Endometrium (tissue), 2 donors: ENCODE data around the gene PDE9A.

Experiments used
- FAIRE-seq: peaks from 2 replicates; lab custom pipeline; 2012; peaks lifted over from hg19 to GRCh38; lab: Jason Lieb, UNC
- donor health status: control.
- donor health status: control.

Gene PDE9A

DNA sequence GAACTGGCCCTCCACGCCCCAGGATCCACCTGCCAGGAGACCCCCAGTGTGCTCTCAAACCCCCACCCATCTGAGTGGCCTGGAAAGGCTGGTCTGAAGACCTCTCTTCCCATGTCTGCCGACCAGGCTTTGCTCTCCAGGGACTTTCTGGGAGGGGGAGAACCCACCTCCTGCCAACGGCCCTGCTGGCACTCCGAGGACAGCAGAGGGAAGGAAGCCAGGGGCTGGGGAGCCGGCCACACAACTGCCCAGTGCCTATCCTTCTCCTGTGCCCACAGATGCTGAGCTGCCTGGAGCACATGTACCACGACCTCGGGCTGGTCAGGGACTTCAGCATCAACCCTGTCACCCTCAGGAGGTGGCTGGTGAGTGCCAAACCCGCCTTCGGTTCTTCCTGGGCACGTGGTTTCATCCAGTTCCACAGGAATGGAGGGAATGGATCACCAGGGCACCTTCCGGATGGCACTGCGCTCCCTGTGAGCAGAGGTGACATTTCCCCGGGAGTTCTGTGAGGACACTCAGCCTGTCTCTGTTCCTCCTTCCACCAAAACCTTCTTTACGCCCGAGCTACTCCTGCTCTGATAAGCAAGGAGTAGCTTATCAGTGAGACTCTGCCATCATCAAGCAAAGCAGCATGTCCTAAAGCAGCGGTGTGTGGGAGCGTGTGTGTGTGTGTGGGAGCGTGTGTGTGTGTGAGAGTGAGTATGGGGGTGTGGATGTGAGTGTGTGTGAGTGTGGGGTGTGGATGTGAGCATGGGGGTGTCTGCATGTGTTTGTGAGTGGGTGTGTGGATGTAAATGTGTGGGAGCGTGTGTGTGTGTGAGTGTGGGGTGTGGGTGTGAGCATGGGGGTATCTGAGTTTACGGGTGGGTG, 105.5 kb downstream of the PDE9A start:
- no peak for FAIRE-seq

DNA sequence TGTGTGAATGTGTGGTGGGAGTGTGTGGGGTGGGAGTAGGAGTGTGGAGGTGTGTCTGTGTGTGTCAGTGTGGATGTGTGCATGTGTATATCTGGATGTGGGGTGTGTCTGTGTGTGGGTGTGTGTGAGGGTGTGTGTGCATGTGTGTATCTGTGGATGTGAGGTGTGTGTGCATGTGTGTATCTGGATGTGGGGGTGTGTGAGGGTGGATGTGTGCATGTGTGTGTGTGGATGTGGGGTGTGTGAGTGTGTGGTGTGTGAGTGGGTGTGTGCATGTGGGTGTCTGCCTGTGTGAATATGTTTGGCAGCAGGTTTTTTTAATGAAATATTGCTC, 106.1 kb downstream of the PDE9A start:
- no peak for FAIRE-seq

DNA sequence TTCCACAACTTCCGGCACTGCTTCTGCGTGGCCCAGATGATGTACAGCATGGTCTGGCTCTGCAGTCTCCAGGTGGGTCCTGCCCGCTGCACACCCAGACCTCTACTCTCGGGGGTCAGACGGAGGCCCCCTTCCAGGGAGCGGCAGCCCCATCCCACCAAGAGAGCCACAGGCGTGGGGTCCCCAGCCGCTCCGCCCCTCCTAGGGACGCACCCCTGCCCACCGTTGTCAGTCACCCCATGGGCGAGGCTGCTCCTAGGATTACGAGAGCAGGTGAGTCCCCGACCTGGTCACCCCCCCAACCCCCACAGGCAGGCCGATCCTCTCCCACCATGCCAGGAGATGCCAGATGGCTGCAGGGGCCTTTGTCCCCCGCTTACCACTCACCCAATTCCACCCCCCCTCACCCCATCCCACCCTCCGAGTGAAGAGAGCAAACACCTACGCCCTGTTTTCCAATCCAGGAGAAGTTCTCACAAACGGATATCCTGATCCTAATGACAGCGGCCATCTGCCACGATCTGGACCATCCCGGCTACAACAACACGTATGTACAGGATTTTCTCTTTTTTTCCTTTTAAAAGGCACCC, 107.0 kb downstream of the PDE9A start:
- no peak for FAIRE-seq

DNA sequence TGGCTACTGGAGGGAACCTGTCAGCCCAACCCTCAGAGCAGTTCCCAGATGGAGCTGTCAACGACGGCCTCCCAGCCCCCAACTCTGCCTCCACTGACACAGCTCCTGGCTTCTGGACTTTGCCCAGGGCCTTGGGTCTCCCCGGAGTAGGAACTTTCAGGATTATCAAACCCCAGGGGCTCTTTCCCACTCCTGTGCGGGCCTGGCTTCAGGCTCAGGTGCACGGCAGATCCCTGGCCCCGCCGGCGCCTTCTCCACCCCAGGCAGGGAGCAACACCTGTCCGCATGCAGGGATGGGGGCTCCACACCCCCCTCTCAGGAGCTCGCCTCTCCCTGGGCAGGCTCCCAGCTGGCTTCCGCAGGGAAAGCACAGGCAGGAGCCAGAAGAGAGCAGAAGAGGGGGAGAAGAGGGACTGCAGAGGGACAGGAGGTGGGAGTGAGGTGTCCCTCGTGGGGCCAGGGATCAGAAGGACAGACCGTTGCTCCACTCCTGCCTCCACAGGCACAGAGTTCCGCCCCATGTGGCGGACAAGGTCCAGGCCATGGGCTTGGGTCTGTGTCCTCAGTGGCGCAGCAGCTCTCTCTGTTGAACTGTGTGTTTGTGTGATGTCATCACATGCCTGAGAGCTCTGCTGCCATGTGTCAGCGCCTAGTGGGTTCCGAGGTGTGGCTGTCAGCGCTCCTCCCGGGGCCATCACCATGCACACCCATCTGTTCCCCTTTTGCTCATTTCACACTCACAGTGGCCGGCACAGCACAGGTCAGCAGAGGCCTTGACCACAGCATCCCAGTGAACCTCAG, 107.7 kb downstream of the PDE9A start:
- FAIRE-seq, result no peak

DNA sequence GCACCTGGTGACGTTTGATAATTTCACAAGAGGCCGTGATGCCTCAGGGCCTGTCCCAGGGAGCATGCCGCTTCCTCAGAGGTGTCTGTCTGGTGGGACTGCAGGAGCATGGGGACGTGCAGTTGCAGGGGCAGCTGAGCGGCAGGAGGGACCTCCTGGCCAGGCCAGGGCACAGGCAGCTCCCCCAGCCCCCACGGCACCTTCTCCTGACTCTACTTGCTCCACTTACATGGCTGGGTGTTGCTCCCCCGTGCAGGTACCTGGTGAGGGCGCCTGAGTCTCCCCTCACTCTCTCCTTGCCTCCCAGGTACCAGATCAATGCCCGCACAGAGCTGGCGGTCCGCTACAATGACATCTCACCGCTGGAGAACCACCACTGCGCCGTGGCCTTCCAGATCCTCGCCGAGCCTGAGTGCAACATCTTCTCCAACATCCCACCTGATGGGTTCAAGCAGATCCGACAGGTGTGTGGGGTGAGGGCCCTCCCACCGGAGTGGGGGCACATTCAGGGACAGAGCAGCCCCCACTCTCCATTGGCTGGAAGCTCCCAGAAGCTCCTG, 108.4 kb downstream of the PDE9A start:
- FAIRE-seq, result no peak

DNA sequence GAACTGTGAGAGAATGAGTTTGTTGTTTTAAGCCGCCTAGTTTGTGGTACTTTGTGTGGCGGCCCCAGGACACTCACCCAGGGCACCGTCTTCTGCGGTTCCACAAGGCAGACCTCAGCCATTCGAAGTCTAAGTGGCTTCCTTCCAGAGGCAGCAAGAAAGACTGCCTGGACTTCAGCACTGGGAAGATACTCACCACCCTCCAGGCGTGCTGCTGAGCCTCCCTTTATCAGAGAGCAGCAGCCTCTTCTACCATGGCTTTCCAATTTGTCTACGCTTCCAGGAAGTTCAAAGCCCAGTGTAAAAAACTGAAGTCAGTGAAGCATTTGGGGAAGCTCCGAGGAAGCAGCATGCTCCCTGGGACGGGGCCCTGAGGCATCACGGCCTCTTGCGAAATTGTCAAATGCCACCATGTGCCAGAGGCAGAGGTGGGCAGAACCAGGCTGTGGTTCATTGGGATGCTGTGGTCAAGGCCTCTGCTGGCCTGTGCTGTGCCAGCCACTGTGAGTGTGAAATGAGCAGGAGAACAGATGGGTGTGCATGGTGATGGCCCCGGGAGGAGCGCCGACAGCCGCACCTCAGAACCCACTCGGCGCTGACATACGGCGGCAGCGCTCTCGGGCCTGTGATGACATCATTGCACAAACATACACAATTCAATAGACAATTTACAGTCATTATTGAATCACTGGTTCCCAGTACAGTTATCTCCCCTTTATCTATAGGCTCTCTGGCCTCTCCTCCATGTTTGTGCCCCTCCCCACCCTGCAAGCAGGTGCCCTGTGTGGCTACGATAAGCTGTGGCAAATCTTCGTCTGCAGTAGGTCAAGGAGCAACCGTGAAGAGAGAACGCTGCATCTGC, 110.4 kb downstream of the PDE9A start:
- FAIRE-seq, result no peak

DNA sequence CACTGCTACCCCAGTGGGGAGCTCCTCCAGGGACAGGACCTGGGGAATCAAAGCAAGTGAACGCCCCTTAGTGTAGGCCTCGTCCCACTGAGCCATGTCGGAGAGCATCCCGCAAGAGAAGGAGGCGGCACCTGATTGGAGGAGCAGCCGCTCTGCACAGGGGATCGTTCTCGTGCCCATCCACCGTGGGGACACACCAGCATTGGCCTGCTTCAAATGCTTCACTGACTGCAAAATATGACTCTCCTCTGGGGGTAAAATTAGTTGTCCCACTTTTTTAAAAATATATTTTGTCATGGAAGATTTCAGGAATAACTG, 111.0 kb downstream of the PDE9A start:
- FAIRE-seq, result no peak

DNA sequence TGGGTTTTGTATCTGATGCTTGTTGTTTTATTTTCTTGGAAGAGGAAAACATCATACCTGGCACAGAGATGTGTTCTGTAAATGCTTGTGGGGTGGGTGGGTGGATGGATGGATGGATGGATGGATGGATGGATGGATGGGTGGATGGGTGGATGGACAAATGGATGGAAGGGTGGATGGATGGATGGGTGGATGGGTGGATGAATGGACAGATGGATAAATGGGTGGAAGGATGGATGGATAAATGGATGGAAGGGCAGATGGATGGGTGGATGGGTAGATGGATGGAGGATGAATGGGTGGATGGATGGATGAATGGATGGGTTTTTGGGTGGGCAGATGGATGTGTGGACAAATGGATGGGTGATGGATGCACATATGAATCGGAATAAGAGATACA, 111.5 kb downstream of the PDE9A start:
- no peak for FAIRE-seq

DNA sequence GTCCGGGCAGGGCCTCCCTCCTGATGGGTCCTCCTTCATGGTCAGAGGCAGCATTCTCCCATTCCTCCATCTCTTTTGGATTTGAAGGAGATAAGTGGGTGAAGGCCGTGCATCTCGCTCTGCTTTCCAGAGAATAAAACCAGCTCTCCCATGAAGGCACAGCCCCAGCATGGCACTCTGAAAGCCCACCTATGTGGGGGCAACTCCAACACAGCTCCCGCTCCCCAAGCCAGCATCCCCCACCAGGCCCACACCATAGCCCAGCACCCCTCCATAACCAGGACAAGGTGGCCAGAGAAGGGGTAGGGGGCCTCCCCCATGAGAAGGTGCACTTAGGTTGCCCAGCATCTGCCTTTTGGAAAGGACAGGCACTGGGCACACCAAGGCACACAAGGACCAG, 112.2 kb downstream of the PDE9A start:
- no peak for FAIRE-seq

DNA sequence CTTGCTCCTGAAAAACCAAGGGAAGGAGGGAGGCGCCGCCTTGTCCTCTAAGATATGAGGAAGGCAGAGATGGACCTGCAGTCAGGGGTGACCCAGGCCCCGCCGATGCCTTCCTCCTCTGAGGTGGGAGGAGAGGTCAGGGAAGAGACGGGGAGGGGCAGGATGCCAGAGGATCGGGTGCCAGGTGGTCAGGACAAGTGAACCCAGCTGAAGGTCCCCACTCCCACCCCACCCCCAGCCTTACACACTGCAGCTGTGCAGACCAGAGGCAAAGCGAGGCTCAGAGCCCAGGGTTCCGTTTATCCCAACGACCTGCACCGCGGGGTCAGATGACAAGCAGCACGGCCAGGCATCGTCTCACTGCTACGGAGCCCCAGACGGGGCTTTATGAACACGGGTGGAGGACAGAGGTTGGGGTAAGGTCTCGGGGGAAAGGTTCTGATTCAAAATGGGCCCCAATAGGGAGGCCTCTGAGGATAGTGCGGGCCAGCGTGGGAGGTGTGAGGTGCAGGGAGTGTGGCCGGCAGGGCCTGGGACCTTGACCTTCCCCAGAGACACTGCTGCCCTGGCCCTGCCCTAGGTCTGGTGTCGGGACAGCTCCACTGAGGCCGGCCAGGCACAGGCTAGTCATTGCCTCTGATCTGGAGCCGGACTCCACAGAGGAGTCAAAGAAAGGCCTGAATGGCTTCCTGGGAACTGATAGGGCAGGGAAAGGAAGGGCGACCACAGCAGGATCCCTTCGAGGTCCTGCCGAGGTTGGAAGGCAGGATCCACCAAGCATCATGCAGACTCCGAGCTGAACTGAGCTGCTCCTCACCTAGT, 113.5 kb downstream of the PDE9A start:
- FAIRE-seq, result no peak

DNA sequence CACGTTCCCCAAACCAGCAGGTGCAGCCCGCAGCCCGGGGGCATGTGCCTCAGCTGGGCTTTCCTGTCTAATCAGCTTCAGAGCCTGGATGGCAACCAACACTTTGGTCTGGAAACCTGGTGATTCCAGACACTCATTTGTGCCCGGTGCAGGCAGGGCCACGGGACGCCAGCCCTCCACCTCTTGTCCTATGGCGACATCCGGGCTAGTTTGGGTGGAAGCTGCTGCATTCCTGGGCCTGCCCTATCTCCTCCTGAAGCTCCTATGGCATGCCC, 114.1 kb downstream of the PDE9A start:
- FAIRE-seq, result no peak

DNA sequence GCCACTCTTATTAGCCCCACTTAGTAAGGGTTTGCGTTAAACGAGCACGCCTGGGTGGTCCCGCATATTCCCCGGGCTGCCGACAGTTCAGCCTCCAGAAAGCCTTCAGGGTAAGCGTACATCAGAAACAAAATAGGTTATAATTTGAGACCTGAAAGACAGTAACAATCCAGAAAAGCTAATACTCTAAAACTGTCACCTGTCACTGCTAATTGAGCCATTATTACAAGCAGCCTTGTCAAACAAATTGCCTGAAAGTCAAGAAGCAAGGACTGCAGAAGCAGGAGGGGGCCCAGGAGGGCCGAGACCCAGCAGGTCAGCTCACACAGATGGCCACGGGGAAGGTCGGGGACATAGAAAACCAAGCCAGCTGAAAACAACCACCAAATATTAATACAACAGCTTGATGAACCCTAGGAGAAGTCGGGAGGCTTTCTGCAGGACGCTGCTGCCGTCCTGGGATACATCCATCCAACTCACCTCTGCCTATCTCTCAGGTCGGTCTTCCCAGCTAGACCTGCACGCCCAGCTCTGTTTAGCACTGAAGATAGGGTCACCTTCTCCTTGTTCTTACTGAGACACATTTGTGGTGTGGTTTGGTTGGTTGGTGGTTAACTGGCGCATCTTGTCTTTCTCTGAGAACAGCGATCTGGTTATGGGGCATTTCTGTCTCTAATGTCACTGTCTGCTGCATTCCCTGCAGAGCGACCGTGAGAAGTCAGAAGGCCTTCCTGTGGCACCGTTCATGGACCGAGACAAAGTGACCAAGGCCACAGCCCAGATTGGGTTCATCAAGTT, 115.1 kb downstream of the PDE9A start:
- no peak for FAIRE-seq

DNA sequence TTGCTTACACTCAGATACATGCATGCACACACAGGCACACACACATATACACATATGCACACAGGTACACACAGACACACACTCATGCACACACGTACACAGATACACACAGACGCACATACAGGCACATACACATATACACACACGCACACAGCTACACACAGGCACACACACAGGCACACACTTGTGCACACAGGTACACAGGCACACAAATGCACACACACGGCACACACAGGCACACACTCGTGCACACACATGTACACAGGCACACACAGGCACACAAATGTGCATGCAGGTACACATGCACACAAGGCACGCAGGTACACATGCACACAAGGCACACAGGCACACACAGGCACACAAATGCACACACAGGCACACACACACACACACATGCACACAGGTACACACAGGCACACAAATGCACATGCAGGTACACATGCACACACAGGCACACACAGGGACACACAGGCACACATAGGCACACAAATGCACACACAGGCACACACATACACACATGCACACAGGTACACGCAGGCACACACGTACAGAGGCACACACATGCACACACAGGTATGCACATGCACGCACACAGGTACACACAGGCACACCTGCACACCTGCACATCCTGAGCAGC, 115.9 kb downstream of the PDE9A start:
- no peak for FAIRE-seq

DNA sequence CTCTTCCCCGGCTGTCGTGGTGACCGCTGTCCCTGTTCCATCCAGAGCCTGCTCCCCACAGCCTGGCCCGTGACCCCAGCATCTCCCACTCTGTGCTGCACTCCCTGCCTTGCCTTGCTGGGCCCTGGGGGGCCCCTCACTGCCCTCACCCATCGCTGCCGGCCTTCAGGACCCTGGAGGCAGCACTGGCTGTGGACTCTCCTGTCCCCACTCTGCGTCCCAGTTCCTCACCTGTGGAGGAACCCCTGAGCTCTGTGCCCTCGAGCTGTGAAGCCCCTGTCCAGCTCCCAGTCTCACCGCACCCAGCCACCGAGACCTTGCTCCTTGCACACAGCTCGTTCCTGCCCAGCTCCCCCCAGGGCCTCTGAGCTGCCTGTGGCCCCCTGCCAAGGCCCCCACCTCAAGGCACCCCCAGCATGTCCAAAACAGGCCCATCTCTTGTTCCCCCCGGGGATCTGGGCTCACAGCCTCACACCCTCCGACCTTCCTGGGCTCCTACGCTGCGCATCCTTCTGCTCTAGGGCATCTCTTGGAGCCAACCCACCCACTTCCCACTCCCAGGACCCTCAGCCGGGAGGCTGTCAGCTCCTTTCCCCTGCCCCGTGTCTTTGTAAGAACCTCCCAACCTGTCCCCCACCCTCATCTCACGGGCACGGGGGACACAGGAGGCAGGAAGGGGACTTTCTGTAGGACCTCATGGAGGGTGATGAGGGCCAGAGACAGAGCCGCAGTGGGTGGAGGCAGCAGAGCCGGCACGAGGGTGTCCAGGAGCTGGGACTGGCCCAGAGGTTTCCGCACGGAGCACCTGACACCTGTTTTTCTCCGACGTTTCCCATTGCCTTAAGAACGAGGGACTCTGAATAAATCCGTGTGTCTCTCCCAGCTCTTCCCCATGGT, 116.6 kb downstream of the PDE9A start:
- no peak for FAIRE-seq

DNA sequence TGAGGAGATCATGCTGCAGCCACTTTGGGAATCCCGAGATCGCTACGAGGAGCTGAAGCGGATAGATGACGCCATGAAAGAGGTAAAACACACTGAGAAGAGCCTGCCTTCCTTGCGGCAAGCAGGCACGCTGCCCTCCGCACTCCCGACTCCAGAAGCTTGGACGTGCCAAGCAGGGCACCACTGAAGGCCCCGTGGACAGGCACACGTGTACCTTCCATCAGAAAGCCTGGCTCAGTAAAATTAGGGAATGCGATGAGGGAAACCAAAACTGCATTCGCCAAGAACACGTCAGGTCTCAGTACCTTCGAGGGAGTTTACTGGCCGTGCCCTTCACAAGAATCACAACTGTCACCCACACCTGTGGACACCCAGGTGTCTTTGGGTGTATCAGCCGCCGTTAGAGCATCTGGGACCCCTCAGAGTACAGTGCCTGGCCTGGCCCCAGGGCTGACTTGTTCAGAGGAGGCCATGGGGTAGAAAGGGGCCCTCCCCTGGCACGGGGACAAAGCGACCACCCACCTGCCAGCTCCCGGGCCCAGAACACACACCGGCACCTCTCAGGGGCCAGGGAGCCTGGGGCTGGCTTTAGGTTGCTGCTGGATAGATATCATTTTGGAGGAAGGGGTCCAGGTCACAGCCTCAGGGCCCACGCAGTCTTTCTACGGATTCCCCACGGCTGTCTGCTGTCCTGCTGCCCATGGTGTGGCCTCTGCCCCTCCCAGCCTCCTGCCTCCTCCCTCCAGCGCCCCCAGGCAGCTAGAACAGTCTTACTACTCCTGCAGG, 117.5 kb downstream of the PDE9A start:
- no peak for FAIRE-seq

DNA sequence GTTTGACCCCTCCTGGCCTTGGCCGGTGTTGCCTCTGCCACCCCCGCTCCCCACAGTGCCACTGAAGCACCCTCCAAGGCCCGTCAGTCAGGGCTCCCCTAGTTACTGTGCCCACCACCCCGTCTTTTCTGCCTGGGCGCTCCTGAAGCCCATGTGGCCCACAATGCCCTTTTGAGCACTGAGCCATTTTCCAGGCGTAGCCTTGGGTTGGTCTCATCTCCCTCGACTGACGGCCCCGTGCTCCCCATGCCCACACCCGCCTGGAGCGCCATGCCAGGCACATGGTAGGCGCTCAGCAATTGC, 118.0 kb downstream of the PDE9A start:
- FAIRE-seq, result no peak

DNA sequence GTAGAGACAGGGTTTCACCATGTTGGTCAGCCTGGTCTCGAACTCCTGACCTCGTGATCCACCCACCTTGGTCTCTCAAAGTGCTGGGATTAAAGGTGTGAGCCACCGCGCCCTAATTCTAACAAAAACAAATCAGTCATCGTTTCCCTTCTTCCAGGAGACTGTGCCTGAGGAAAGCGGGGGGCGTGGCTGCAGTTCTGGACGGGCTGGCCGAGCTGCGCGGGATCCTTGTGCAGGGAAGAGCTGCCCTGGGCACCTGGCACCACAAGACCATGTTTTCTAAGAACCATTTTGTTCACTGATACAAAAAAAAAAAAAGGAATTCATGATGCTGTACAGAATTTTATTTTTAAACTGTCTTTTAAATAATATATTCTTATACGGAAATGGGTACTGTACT, 121.7 kb downstream of the PDE9A start:
- FAIRE-seq, result no peak

DNA sequence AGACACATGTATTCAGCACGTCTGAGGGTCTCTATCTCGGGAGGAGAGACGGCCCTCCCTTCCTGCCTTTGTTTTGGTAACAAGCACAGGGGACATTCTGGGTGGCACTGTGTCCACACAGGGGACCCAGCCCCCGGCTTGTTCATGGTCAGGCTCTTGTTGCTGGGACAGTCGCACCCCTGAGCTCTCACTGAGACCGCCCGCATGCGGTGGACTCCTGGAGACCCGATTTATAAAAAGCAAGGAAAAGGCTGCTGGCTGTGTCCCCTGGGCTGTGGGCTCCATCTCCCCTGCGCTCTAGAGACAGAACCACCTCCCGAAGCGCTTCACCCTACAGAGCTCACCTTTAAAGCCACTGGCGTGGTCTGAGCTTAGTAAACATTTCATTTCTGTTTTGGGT, 122.5 kb downstream of the PDE9A start:
- FAIRE-seq, result no peak
